ENCODE measurements around the gene KCNRG. TPM values are rescaled to one million over a fixed set of nuclear protein-coding genes. Genes with fewer than 3 reads are reported as not detected.
A peak's percentile ranks its signal among the peaks of the same experiment; 100 is the strongest.
"Not testable (repeated sequence)": the region's sequence is repeated elsewhere in the genome, so short reads cannot be mapped to it uniquely, and the experiment has no call there.

KCNRG gene, protein sequence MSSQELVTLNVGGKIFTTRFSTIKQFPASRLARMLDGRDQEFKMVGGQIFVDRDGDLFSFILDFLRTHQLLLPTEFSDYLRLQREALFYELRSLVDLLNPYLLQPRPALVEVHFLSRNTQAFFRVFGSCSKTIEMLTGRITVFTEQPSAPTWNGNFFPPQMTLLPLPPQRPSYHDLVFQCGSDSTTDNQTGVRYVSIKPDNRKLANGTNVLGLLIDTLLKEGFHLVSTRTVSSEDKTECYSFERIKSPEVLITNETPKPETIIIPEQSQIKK
- under 1 TPM; 0.35 to 0.45 (median 0.37) TPM for total RNA-seq
- polyA plus RNA-seq: 0.27 TPM
- long read RNA-seq, donor 1, partial matches to known transcripts: 0 of 3 reads
- long read RNA-seq, donor 1, other reads (novel, unspliced or antisense): 3 of 3 reads
- long read RNA-seq, donor 2: 0 reads
- long read RNA-seq, donor 3, partial matches to known transcripts: 0 of 1 reads
- long read RNA-seq, donor 3, other reads (novel, unspliced or antisense): 1 of 1 reads
- long read RNA-seq, donor 4: 0 reads

DNA sequence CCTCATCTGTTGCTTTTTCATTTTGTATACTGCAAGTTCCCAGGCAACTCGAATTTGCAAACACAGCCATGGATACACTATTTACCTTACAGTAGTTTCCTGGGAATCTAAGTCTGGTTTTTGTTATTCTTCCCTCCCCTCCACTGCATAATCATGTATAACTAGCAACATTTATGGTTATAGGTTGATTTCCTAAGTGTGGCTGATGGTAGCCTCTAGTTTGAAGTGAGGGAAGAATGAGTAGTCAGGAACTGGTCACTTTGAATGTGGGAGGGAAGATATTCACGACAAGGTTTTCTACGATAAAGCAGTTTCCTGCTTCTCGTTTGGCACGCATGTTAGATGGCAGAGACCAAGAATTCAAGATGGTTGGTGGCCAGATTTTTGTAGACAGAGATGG is at the start of gene KCNRG:
Gene KCNRG, plus strand, starts transcription at position 187 of the 400 bp plus-strand sequence. Its CDS starts 50 bp downstream, at position 237.
- no peaks in the 10 kb centered on the region for H3K9me3 ChIP-seq (ENCODE audit: control insufficient read depth, low read length)
- ATAC-seq (peak in 1 of 2 donors; percentile 35), DNase-seq (no peak)
- intact Hi-C loops (cut with DNase I): no loop called here
- peaks cover 1% of the 10 kb centered on the region for H3K4me1 ChIP-seq (ENCODE audit: control insufficient read depth, insufficient read depth, low read length)
- WGBS: 29% methylated on average over 5 of the region's 5 CpGs
- no peaks in the 10 kb centered on the region for H3K27me3 ChIP-seq (ENCODE audit: control insufficient read depth, insufficient read depth)
- H3K27ac ChIP-seq (ENCODE audit: low read length): no peak within 1 kb of the TSS
- no peak within 1 kb of the TSS for H3K4me3 ChIP-seq (ENCODE audit: low read length)

- H3K9me3 ChIP-seq (ENCODE audit: control insufficient read depth, low read length): no peaks in the 10 kb centered on the region
- H3K27ac ChIP-seq (ENCODE audit: low read length): no peak overlapping the region
- no peaks in the 10 kb centered on the region for H3K4me1 ChIP-seq (ENCODE audit: control insufficient read depth, insufficient read depth, low read length)
- WGBS: 97% methylated on average over 4 of the region's 4 CpGs
- intact Hi-C loops (cut with DNase I): no loop called here
- H3K27me3 ChIP-seq (ENCODE audit: control insufficient read depth, insufficient read depth): no peaks in the 10 kb centered on the region
- ATAC-seq: no peak
- H3K4me3 ChIP-seq (ENCODE audit: low read length): no peak overlapping the region
- DNase-seq: no peak
Observed at GRCh38 chr13:49967456-49967855, 47.8 kb upstream of the KCNRG start.

GRCh38 chr13:49972709-49973108 is 42.5 kb upstream of the KCNRG start:
- no peak for DNase-seq
- intact Hi-C loops (cut with DNase I): loop anchor here in 2 of 4 donors (10.0 kb wide), 3 partner anchors 562 to 942 kb away; no protein-coding TSS in a partner anchor
- no peak for ATAC-seq
- no peak overlapping the region for H3K4me3 ChIP-seq (ENCODE audit: low read length)
- no peaks in the 10 kb centered on the region for H3K27me3 ChIP-seq (ENCODE audit: control insufficient read depth, insufficient read depth)
- 91% methylated on average over 4 of the region's 4 CpGs for WGBS
- H3K9me3 ChIP-seq (ENCODE audit: control insufficient read depth, low read length): no peaks in the 10 kb centered on the region
- H3K4me1 ChIP-seq (ENCODE audit: control insufficient read depth, insufficient read depth, low read length): no peaks in the 10 kb centered on the region
- H3K27ac ChIP-seq (ENCODE audit: low read length): no peak overlapping the region

DNA sequence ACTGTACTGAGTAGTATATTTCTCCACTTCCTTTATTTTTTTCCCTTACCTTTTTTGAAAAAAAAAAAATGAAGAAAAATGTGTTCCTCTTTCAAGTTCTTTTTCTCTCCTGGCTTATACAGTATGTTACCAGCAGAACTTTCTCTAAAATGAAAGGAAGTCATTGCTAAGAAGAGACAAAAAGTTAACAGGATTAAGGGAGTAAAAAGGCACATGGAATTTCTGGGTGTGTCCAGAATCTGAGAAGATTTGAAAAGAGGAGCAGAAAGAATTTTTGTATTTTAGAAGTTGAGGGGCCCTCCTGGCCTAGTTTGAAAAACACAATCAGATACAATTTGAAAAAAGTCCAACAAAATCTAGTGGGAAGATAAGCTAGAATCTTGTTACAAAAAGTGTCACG is 39.4 kb upstream of the KCNRG start:
- no peak overlapping the region for H3K4me3 ChIP-seq (ENCODE audit: low read length)
- intact Hi-C loops (cut with DNase I): loop anchor here in 3 of 4 donors (5.0 to 10.0 kb wide), 7 partner anchors 556 to 1091 kb away; no protein-coding TSS in a partner anchor
- H3K27me3 ChIP-seq (ENCODE audit: control insufficient read depth, insufficient read depth): no peaks in the 10 kb centered on the region
- no peak for ATAC-seq
- no peak overlapping the region for H3K27ac ChIP-seq (ENCODE audit: low read length)
- WGBS: 91% methylated on average over 1 of the region's 1 CpG
- no peak for DNase-seq
- H3K4me1 ChIP-seq (ENCODE audit: control insufficient read depth, insufficient read depth, low read length): peaks cover 4% of the 10 kb centered on the region
- no peaks in the 10 kb centered on the region for H3K9me3 ChIP-seq (ENCODE audit: control insufficient read depth, low read length)

GRCh38 chr13:49976314-49977258 is 38.7 kb upstream of the KCNRG start:
- H3K27ac ChIP-seq (ENCODE audit: low read length): no peak overlapping the region
- no peaks in the 10 kb centered on the region for H3K9me3 ChIP-seq (ENCODE audit: control insufficient read depth, low read length)
- WGBS: 52% methylated on average over 8 of the region's 8 CpGs
- intact Hi-C loops (cut with DNase I): loop anchor here in 3 of 4 donors (5.0 to 10.0 kb wide), 7 partner anchors 556 to 1091 kb away; no protein-coding TSS in a partner anchor
- DNase-seq (peak; percentile 54 to 86 (median 75)), ATAC-seq (peak; percentile 67 to 87)
- no peak overlapping the region for H3K4me3 ChIP-seq (ENCODE audit: low read length)
- H3K4me1 ChIP-seq (ENCODE audit: control insufficient read depth, insufficient read depth, low read length): peaks cover 4% of the 10 kb centered on the region
- no peaks in the 10 kb centered on the region for H3K27me3 ChIP-seq (ENCODE audit: control insufficient read depth, insufficient read depth)

DNA sequence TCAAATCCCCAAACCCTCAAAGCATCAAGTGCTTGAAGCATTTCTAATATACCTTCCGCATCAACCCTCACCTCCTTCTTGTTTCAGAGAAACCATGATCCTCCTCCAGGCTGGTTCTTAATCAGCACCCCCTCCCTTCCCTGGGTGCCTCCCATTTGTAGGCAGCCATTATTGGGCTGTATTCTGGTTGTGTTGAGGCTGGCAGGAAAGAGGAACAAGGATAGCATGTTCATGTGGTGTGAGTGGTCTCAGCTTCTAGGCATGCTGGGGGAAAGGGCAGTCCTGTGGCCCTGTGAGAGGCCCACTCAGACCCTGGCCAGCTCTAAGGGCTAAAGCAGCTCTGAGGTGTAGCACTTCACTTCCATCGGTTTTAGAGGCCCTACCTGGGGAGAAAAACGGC is 37.3 kb upstream of the KCNRG start:
- no peak for DNase-seq
- no peaks in the 10 kb centered on the region for H3K27me3 ChIP-seq (ENCODE audit: control insufficient read depth, insufficient read depth)
- H3K4me3 ChIP-seq (ENCODE audit: low read length): no peak overlapping the region
- 71% methylated on average over 3 of the region's 3 CpGs for WGBS
- peaks cover 4% of the 10 kb centered on the region for H3K4me1 ChIP-seq (ENCODE audit: control insufficient read depth, insufficient read depth, low read length)
- H3K27ac ChIP-seq (ENCODE audit: low read length): no peak overlapping the region
- ATAC-seq: no peak
- intact Hi-C loops (cut with DNase I): loop anchor here in 3 of 4 donors (5.0 to 10.0 kb wide), 7 partner anchors 554 to 1089 kb away; no protein-coding TSS in a partner anchor
- H3K9me3 ChIP-seq (ENCODE audit: control insufficient read depth, low read length): no peaks in the 10 kb centered on the region

GRCh38 chr13:49980266-49980665 is 35.0 kb upstream of the KCNRG start:
- no peak overlapping the region for H3K27ac ChIP-seq (ENCODE audit: low read length)
- DNase-seq (no peak), ATAC-seq (no peak)
- H3K27me3 ChIP-seq (ENCODE audit: control insufficient read depth, insufficient read depth): no peaks in the 10 kb centered on the region
- intact Hi-C loops (cut with DNase I): no loop called here
- H3K4me1 ChIP-seq (ENCODE audit: control insufficient read depth, insufficient read depth, low read length): peaks cover 4% of the 10 kb centered on the region
- no peaks in the 10 kb centered on the region for H3K9me3 ChIP-seq (ENCODE audit: control insufficient read depth, low read length)
- no peak overlapping the region for H3K4me3 ChIP-seq (ENCODE audit: low read length)

DNA sequence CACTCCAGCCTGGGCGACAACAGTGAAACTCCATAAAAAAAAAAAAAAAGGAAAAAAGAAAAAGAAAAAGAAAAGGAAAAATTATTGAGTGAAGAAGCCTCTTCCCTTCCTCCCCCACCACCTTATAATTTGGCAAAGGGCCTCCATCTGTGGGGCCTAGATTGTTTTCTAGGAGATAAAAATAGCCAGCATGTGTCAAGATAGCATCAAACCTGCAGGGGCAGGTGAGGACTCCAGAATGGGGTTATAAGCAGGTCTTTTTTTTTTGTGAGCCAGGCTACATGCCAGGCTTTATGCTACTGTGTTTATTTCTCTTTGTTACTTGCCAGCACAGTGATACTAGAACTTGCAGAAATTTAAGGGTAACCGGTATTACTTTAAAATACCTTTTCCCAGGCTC is 30.1 kb upstream of the KCNRG start:
- no peak overlapping the region for H3K4me3 ChIP-seq (ENCODE audit: low read length)
- intact Hi-C loops (cut with DNase I): no loop called here
- no peaks in the 10 kb centered on the region for H3K27me3 ChIP-seq (ENCODE audit: control insufficient read depth, insufficient read depth)
- WGBS: 86% methylated on average over 2 of the region's 2 CpGs
- no peak for ATAC-seq
- DNase-seq: no peak
- H3K4me1 ChIP-seq (ENCODE audit: control insufficient read depth, insufficient read depth, low read length): no peaks in the 10 kb centered on the region
- H3K27ac ChIP-seq (ENCODE audit: low read length): no peak overlapping the region
- no peaks in the 10 kb centered on the region for H3K9me3 ChIP-seq (ENCODE audit: control insufficient read depth, low read length)

- Histone ChIP-seq H3K27ac (ENCODE audit: low read length) (no peak overlapping the region), H3K9me3 (ENCODE audit: control insufficient read depth, low read length) (no peaks in the 10 kb centered on the region), H3K4me1 (ENCODE audit: control insufficient read depth, insufficient read depth, low read length) (no peaks in the 10 kb centered on the region), H3K4me3 (ENCODE audit: low read length) (no peak overlapping the region), H3K27me3 (ENCODE audit: control insufficient read depth, insufficient read depth) (no peaks in the 10 kb centered on the region)
- ATAC-seq: no peak
- intact Hi-C loops (cut with DNase I): no loop called here
- DNase-seq: no peak
- WGBS: 83% methylated on average over 7 of the region's 7 CpGs
Observed at GRCh38 chr13:49986471-49986870, 28.8 kb upstream of the KCNRG start.

DNA sequence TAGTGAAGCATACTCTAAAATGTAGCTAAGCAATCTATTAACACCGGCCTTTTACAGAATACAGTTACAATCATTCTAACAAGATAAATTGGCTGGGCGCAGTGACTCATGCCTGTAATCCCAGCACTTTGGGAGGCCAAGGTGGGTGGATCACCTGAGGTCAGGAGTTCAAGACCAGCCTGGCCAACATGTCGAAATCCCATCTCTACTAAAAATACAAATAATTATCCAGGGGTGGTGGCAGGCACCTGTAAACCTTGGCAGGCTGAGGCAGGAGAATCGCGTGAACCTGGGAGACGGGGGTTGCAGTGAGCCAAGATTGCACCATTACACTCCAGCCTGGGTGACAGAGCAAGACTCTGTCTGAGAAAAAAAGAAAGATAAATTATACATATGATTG is 24.6 kb upstream of the KCNRG start:
- H3K4me1 ChIP-seq (ENCODE audit: control insufficient read depth, insufficient read depth, low read length); H3K27me3 ChIP-seq (ENCODE audit: control insufficient read depth, insufficient read depth); H3K4me3 ChIP-seq (ENCODE audit: low read length); H3K9me3 ChIP-seq (ENCODE audit: control insufficient read depth, low read length); DNase-seq; ATAC-seq; H3K27ac ChIP-seq (ENCODE audit: low read length): not testable (repeated sequence)
- 98% methylated on average over 6 of the region's 6 CpGs for WGBS
- intact Hi-C loops (cut with DNase I): loop anchor here in 1 of 4 donors (10.0 kb wide), 1 partner anchor 534 kb away; no protein-coding TSS in a partner anchor
